Keratinocyte (primary cell): ENCODE measurements around the gene CRTC3. TPM values are rescaled to one million over a fixed set of nuclear protein-coding genes. Genes with fewer than 3 reads are reported as not detected.

Source experiments
- DNase-seq: peaks from one replicate; pipeline ENCODE4 v3.0.0-alpha.2; 2011; ENCODE audit warnings: low read depth, missing footprints, low spot score
- FAIRE-seq: peaks from 2 replicates; lab custom pipeline; 2011; peaks lifted over from hg19 to GRCh38; lab: Jason Lieb, UNC
- H2AFZ ChIP-seq: 2 replicates; pipeline ENCODE4 v1.6.0; 2012; ENCODE audit warnings: low read length, control low read depth, inconsistent platforms; ENCODE audit not compliant: control insufficient read depth
- H3K27ac ChIP-seq: 2 replicates; pipeline ENCODE4 v1.5.1; 2011; ENCODE audit warnings: low read length; ENCODE audit not compliant: control insufficient read depth, insufficient read depth
- H3K27me3 ChIP-seq: 3 replicates; pipeline ENCODE4 v1.6.0; 2011; ENCODE audit warnings: low read length; ENCODE audit not compliant: control insufficient read depth, insufficient read depth; ENCODE audit errors: extremely low read depth
- H3K36me3 ChIP-seq, 2 experiments: 2 replicates in 1 of 2; 3 replicates in 1 of 2; pipeline ENCODE4 v1.5.1; 2011; ENCODE audit warnings: low read length in 2 of 2, mild to moderate bottlenecking in 1 of 2; ENCODE audit not compliant: control insufficient read depth in 2 of 2, insufficient read depth in 2 of 2; ENCODE audit errors: extremely low read depth in 1 of 2
- H3K4me1 ChIP-seq: 3 replicates; pipeline ENCODE4 v1.5.1; 2011; ENCODE audit warnings: low read length; ENCODE audit not compliant: control insufficient read depth, insufficient read depth; ENCODE audit errors: extremely low read depth
- H3K4me2 ChIP-seq: 3 replicates; pipeline ENCODE4 v1.6.0; 2011; ENCODE audit warnings: low read depth, low read length; ENCODE audit not compliant: control insufficient read depth, insufficient read depth; ENCODE audit errors: extremely low read depth
- H3K4me3 ChIP-seq, 3 experiments: fragments of 200-600 bp in 1 of 3; sonication (generic) in 1 of 3; 2 replicates in 2 of 3; 3 replicates in 1 of 3; pipeline ENCODE4 v1.5.1; 2011 to 2016; ENCODE audit warnings: low read length in 3 of 3, mild to moderate bottlenecking in 3 of 3, control low read depth in 2 of 3, inconsistent platforms in 1 of 3, low read depth in 1 of 3, mixed read lengths in 1 of 3, mixed run types in 1 of 3, moderate library complexity in 1 of 3; ENCODE audit not compliant: control insufficient read depth in 2 of 3, insufficient read depth in 2 of 3; ENCODE audit errors: extremely low read depth in 1 of 3
- H3K79me2 ChIP-seq: 2 replicates; pipeline ENCODE4 v1.6.0; 2012; ENCODE audit warnings: low read length; ENCODE audit not compliant: control insufficient read depth, insufficient read depth
- H3K9ac ChIP-seq: 3 replicates; pipeline ENCODE4 v1.6.0; 2011; ENCODE audit warnings: low read length; ENCODE audit not compliant: control insufficient read depth, insufficient read depth; ENCODE audit errors: extremely low read depth
- H3K9me1 ChIP-seq: 3 replicates; pipeline ENCODE4 v1.6.0; 2011; ENCODE audit warnings: low read length; ENCODE audit not compliant: control insufficient read depth, insufficient read depth; ENCODE audit errors: extremely low read depth
- H3K9me3 ChIP-seq: 2 replicates; pipeline ENCODE4 v1.5.1; 2012; ENCODE audit warnings: low read depth, low read length; ENCODE audit not compliant: control insufficient read depth
- H4K20me1 ChIP-seq: 3 replicates; pipeline ENCODE4 v1.6.0; 2011; ENCODE audit warnings: low read length; ENCODE audit not compliant: control insufficient read depth, insufficient read depth; ENCODE audit errors: extremely low read depth
- CTCF ChIP-seq, 3 experiments: IDR thresholded peaks in 1 of 3; conservative IDR thresholded peaks in 1 of 3; optimal IDR thresholded peaks in 1 of 3; 2 replicates in 2 of 3; 3 replicates in 1 of 3; pipeline versions ENCODE3 to v1.5.1; 2011; ENCODE audit warnings: low read length in 3 of 3, mild to moderate bottlenecking in 3 of 3, moderate library complexity in 2 of 3, control low read depth in 1 of 3, inconsistent platforms in 1 of 3; ENCODE audit not compliant: insufficient read depth in 2 of 3; ENCODE audit errors: extremely low read depth in 1 of 3
- EZH2 ChIP-seq: IDR thresholded peaks from one replicate; pipeline ENCODE4 v1.6.1; 2012; ENCODE audit warnings: inconsistent platforms, mild to moderate bottlenecking, low read length, moderate library complexity
- dilution Hi-C: fragments of 300-500 bp; cut with MboI; formaldehyde crosslinking; loops from one replicate; pipeline ENCODE4 v1.7.0; 2020; ENCODE audit warnings: low sequenced_read_pairs; ENCODE audit not compliant: extremely low pct_ligation_motif_present
- polyA plus RNA-seq, 5 experiments: library from polyadenylated mRNA; depleted of rRNA in 3 of 5; stranded (reverse) in 3 of 5; stranded (forward) in 1 of 5; unstranded in 1 of 5; fragments of >200 nt; gene quantifications; 1 replicate in 1 of 5; 2 replicates in 3 of 5; 3 replicates in 1 of 5; pipeline versions ENCODE4 v1.2.1 to v1.2.3, GENCODE V29; 2011 to 2012; ENCODE audit warnings: missing spikeins in 2 of 5, low read depth in 1 of 5, low replicate concordance in 1 of 5

Gene CRTC3
- polyA plus RNA-seq, 1 donor (not counting 4 experiments of a cell fraction or from before 2014, with no cell fraction given) = 11.9 TPM

- dilution Hi-C loops = no loop called here
- H3K4me1 ChIP-seq = peaks cover 11% of the 10 kb centered on the region
- H3K27me3 ChIP-seq = no peaks in the 10 kb centered on the region
- H3K9me1 ChIP-seq = no peaks in the 10 kb centered on the region
- no peaks in the 10 kb centered on the region for H3K9me3 ChIP-seq
- no peak overlapping the region for H3K9ac ChIP-seq
- peaks cover 0 to under 1% of the 10 kb centered on the region in 2 experiments for H3K36me3 ChIP-seq
- DNase-seq (no peak), FAIRE-seq (peak; percentile 53)
- peak overlapping the region; percentile 57 for H3K4me2 ChIP-seq
- TF ChIP-seq EZH2 (no peak), CTCF (optimal IDR thresholded peaks at IDR 0.05 in 1 of 3, IDR thresholded peaks at IDR 0.05 in 1 of 3, conservative IDR thresholded peaks at IDR 0.05 in 1 of 3; ENCODE audit: extremely low read depth in 1 of 3, insufficient read depth in 2 of 3, low read length in 3 of 3) (no peak)
- H4K20me1 ChIP-seq = no peaks in the 10 kb centered on the region
- H3K79me2 ChIP-seq = peaks cover 2% of the 10 kb centered on the region
- no peak overlapping the region for H2AFZ ChIP-seq
- no peak overlapping the region for H3K4me3 ChIP-seq
- no peak overlapping the region for H3K27ac ChIP-seq
Observed at GRCh38 chr15:90560229-90560776, 30.6 kb downstream of the CRTC3 start.

- dilution Hi-C loops = no loop called here
- H3K9ac ChIP-seq = no peak overlapping the region
- H3K36me3 ChIP-seq = peaks cover 0 to 2% of the 10 kb centered on the region in 2 experiments
- peaks cover 11% of the 10 kb centered on the region for H3K4me1 ChIP-seq
- no peak for DNase-seq
- peaks cover 2% of the 10 kb centered on the region for H3K79me2 ChIP-seq
- H3K9me3 ChIP-seq = no peaks in the 10 kb centered on the region
- no peaks in the 10 kb centered on the region for H4K20me1 ChIP-seq
- no peaks in the 10 kb centered on the region for H3K9me1 ChIP-seq
- FAIRE-seq = no peak
- TF ChIP-seq CTCF (optimal IDR thresholded peaks at IDR 0.05 in 1 of 3, IDR thresholded peaks at IDR 0.05 in 1 of 3, conservative IDR thresholded peaks at IDR 0.05 in 1 of 3; ENCODE audit: extremely low read depth in 1 of 3, insufficient read depth in 2 of 3, low read length in 3 of 3) = no peak
- no peak for TF ChIP-seq EZH2
- H3K27me3 ChIP-seq = no peaks in the 10 kb centered on the region
- no peak overlapping the region for H3K27ac ChIP-seq
- H3K4me2 ChIP-seq = no peak overlapping the region
- no peak overlapping the region for H2AFZ ChIP-seq
- H3K4me3 ChIP-seq = no peak overlapping the region
Observed at GRCh38 chr15:90561344-90562244, 31.9 kb downstream of the CRTC3 start.
